Measurements from ENCODE around the gene ASRGL1. TPM values are rescaled to one million over a fixed set of nuclear protein-coding genes. Genes with fewer than 3 reads are reported as not detected.

Gene ASRGL1
- total RNA-seq, 1 experiment from 2014 or later: 26.6 TPM

DNA sequence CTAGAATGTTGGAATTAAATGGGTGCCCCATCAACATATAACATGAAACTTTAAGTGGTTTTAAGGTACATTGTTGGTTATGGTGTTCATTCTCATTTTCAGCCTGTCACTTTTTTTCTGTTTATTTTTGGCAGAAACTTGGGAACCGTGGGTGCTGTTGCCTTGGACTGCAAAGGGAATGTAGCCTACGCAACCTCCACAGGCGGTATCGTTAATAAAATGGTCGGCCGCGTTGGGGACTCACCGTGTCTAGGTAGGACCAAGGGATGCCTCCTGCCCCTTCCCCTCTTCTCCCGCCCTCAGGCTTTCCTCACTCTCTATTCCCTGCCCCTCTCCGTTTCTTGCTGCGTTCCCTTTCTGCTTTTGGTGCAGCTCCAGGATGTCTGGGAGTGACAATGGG is 51.8 kb downstream of the ASRGL1 start:
- no TSS peak for BruUV-seq (replicated peaks)
- H3K9ac ChIP-seq (ENCODE audit: low read length): no peak overlapping the region
- ATAC-seq (no peak), DNase-seq (no peak)
- no peaks in the 10 kb centered on the region for H3K9me2 ChIP-seq (replicated peaks; ENCODE audit: low read length)
- no peak overlapping the region for H3K4me2 ChIP-seq (ENCODE audit: low read length)
- H4K20me1 ChIP-seq (ENCODE audit: low read length): no peaks in the 10 kb centered on the region
- no peaks in the 10 kb centered on the region for H3F3A ChIP-seq (ENCODE audit: low read length, unreplicated experiment)
- H3K79me2 ChIP-seq (ENCODE audit: low read length): no peaks in the 10 kb centered on the region
- TF ChIP-seq, protein P1, sequence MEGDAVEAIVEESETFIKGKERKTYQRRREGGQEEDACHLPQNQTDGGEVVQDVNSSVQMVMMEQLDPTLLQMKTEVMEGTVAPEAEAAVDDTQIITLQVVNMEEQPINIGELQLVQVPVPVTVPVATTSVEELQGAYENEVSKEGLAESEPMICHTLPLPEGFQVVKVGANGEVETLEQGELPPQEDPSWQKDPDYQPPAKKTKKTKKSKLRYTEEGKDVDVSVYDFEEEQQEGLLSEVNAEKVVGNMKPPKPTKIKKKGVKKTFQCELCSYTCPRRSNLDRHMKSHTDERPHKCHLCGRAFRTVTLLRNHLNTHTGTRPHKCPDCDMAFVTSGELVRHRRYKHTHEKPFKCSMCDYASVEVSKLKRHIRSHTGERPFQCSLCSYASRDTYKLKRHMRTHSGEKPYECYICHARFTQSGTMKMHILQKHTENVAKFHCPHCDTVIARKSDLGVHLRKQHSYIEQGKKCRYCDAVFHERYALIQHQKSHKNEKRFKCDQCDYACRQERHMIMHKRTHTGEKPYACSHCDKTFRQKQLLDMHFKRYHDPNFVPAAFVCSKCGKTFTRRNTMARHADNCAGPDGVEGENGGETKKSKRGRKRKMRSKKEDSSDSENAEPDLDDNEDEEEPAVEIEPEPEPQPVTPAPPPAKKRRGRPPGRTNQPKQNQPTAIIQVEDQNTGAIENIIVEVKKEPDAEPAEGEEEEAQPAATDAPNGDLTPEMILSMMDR (conservative IDR thresholded peaks at IDR 0.05; ENCODE audit: low read depth, low read length): no peak
- TF ChIP-seq EZH2 (IDR thresholded peaks at IDR 0.05; ENCODE audit: low read length, unreplicated experiment): no peak
- no peak for TF ChIP-seq EZH2phosphoT487 (IDR thresholded peaks at IDR 0.05; ENCODE audit: borderline replicate concordance, low read length)
- no peak overlapping the region for H3K4me3 ChIP-seq (ENCODE audit: low read length)
- no peaks in the 10 kb centered on the region for H3K9me3 ChIP-seq (ENCODE audit: low read length)
- ChIA-PET POLR2A (ENCODE audit: unreplicated experiment) (no interaction called here), CTCF (interaction anchor here (0.6 kb wide), 1 partner anchor 171 kb away, joined by 3 read pairs; no protein-coding TSS in a partner anchor)
- no peak overlapping the region for H3K27ac ChIP-seq (ENCODE audit: low read length)
- H2AFZ ChIP-seq (ENCODE audit: low read length): no peak overlapping the region
- intact Hi-C loops (cut with micrococcal nuclease): no loop called here
- H3K36me3 ChIP-seq (ENCODE audit: low read depth, low read length): no peaks in the 10 kb centered on the region
- no peaks in the 10 kb centered on the region for H3K27me3 ChIP-seq (ENCODE audit: low read length)
- H3K4me1 ChIP-seq (ENCODE audit: insufficient read depth, low read length): peaks cover 12% of the 10 kb centered on the region

GRCh38 chr11:62390237-62390636 is 53.0 kb downstream of the ASRGL1 start:
- DNase-seq (no peak), ATAC-seq (no peak)
- intact Hi-C loops (cut with micrococcal nuclease): loop anchor here (10.0 kb wide), 1 partner anchor 305 kb away; no protein-coding TSS in a partner anchor
- Histone ChIP-seq H2AFZ (ENCODE audit: low read length) (no peak overlapping the region), H3K4me2 (ENCODE audit: low read length) (no peak overlapping the region), H3K4me1 (ENCODE audit: insufficient read depth, low read length) (peaks cover 14% of the 10 kb centered on the region), H3K4me3 (ENCODE audit: low read length) (no peak overlapping the region), H3K9me2 (replicated peaks; ENCODE audit: low read length) (no peaks in the 10 kb centered on the region), H3F3A (ENCODE audit: low read length, unreplicated experiment) (no peaks in the 10 kb centered on the region), H3K9me3 (ENCODE audit: low read length) (no peaks in the 10 kb centered on the region), H3K27me3 (ENCODE audit: low read length) (no peaks in the 10 kb centered on the region), H3K27ac (ENCODE audit: low read length) (no peak overlapping the region), H3K36me3 (ENCODE audit: low read depth, low read length) (no peaks in the 10 kb centered on the region), H3K79me2 (ENCODE audit: low read length) (no peaks in the 10 kb centered on the region), H4K20me1 (ENCODE audit: low read length) (no peaks in the 10 kb centered on the region), H3K9ac (ENCODE audit: low read length) (no peak overlapping the region)
- POLR2A ChIA-PET (ENCODE audit: unreplicated experiment): no interaction called here
- BruUV-seq (replicated peaks): no TSS peak
- CTCF ChIA-PET: no interaction called here
- TF ChIP-seq EZH2phosphoT487 (IDR thresholded peaks at IDR 0.05; ENCODE audit: borderline replicate concordance, low read length) (no peak), EZH2 (IDR thresholded peaks at IDR 0.05; ENCODE audit: low read length, unreplicated experiment) (no peak)
- TF ChIP-seq, protein P1 (conservative IDR thresholded peaks at IDR 0.05; ENCODE audit: low read depth, low read length): no peak

DNA sequence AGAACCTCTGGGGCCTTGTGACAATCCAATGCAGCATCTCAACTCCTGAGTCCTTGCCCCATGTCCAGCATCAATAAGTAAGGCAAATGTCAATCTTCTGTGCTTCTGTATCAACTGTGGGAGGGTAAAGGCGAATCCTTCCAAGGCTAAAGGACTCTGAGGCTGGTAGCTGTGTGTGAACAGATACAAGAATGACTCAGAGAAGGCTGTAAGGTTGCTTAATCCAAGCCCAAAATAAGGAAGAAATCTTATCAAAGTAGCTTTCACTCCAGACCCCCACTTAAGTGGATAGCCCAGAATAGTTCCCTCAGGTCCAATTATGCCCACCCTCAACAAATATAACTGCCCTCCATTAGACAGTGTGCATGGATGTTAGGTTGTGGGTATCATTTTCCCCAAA is 53.5 kb downstream of the ASRGL1 start:
- no peaks in the 10 kb centered on the region for H3K36me3 ChIP-seq (ENCODE audit: low read depth, low read length)
- H3K9me2 ChIP-seq (replicated peaks; ENCODE audit: low read length): no peaks in the 10 kb centered on the region
- POLR2A ChIA-PET (ENCODE audit: unreplicated experiment): no interaction called here
- no peak overlapping the region for H3K4me3 ChIP-seq (ENCODE audit: low read length)
- DNase-seq (no peak), ATAC-seq (no peak)
- H3K4me1 ChIP-seq (ENCODE audit: insufficient read depth, low read length): peaks cover 17% of the 10 kb centered on the region
- H3K4me2 ChIP-seq (ENCODE audit: low read length): no peak overlapping the region
- no peaks in the 10 kb centered on the region for H4K20me1 ChIP-seq (ENCODE audit: low read length)
- H3F3A ChIP-seq (ENCODE audit: low read length, unreplicated experiment): no peaks in the 10 kb centered on the region
- H3K9me3 ChIP-seq (ENCODE audit: low read length): no peaks in the 10 kb centered on the region
- no peak overlapping the region for H3K9ac ChIP-seq (ENCODE audit: low read length)
- intact Hi-C loops (cut with micrococcal nuclease): loop anchor here (10.0 kb wide), 1 partner anchor 304 kb away; no protein-coding TSS in a partner anchor
- no peaks in the 10 kb centered on the region for H3K79me2 ChIP-seq (ENCODE audit: low read length)
- TF ChIP-seq, protein P1 (conservative IDR thresholded peaks at IDR 0.05; ENCODE audit: low read depth, low read length): no peak
- TF ChIP-seq EZH2phosphoT487 (IDR thresholded peaks at IDR 0.05; ENCODE audit: borderline replicate concordance, low read length) (no peak), EZH2 (IDR thresholded peaks at IDR 0.05; ENCODE audit: low read length, unreplicated experiment) (no peak)
- no peak overlapping the region for H3K27ac ChIP-seq (ENCODE audit: low read length)
- no peak overlapping the region for H2AFZ ChIP-seq (ENCODE audit: low read length)
- no TSS peak for BruUV-seq (replicated peaks)
- no peaks in the 10 kb centered on the region for H3K27me3 ChIP-seq (ENCODE audit: low read length)
- CTCF ChIA-PET: no interaction called here

Measured in PC-3 (cell line).